HEK293T (cell line): Measurements from ENCODE around the gene MUC21.

Experiments used
- CTBP1 ChIP-seq: fragments of 450-650 bp; IDR thresholded peaks from 2 replicates; pipeline ENCODE4 v1.6.1; 2016; ENCODE audit warnings: borderline replicate concordance
- ELF4 ChIP-seq: fragments of 450-650 bp; IDR thresholded peaks from 2 replicates; pipeline ENCODE4 v1.6.1; 2017; ENCODE audit warnings: antibody characterized with exemption
- FOXA1 ChIP-seq: fragments of 450-650 bp; IDR thresholded peaks from 2 replicates; pipeline ENCODE4 v1.6.1; 2016; ENCODE audit warnings: mild to moderate bottlenecking
- FOXM1 ChIP-seq: fragments of 450-650 bp; IDR thresholded peaks from 2 replicates; pipeline ENCODE4 v1.6.1; 2017; ENCODE audit warnings: mild to moderate bottlenecking, borderline replicate concordance
- SP1 ChIP-seq: fragments of 450-650 bp; IDR thresholded peaks from 2 replicates; pipeline ENCODE4 v1.6.1; 2017
- SUZ12 ChIP-seq: fragments of 450-650 bp; IDR thresholded peaks from 2 replicates; pipeline ENCODE4 v1.6.1; 2016; ENCODE audit warnings: mild to moderate bottlenecking
- ZNF384 ChIP-seq: fragments of 450-650 bp; IDR thresholded peaks from 2 replicates; pipeline ENCODE4 v1.6.1; 2016

DNA sequence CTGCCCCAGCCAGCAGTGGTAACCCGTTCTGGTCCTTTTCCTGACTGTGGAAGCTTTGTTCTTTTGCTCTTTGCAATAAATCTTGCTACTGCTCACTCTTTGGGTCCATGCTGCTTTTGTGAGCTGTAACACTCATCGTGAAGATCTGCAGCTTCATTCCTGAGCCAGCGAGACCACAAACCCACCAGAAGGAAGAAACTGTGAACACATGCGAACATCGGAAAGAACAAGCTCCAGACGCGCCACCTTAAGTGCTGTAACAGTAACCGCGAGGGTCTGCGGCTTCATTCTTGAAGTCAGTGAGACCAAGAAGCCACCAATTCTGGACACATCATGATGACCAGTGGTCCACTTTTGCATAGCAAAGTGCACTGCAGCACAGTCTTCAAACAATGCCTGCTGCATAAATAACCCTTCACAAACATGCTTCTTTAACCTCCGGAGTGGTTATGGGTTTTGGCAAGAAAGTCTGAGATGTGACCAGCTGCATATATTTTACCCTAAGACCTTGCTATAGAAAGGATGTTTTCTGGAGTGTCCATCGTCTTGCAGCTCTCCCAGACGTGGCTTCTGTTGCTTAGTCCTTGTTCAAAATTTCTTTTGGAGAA, 17.9 kb downstream of the MUC21 start:
- no peak for TF ChIP-seq FOXA1
- TF ChIP-seq SP1 = no peak
- no peak for TF ChIP-seq CTBP1
- no peak for TF ChIP-seq ZNF384
- TF ChIP-seq ELF4 = no peak
- TF ChIP-seq FOXM1 = no peak
- TF ChIP-seq SUZ12 = no peak
